ENCODE data around the gene SIM2. TPM values are rescaled to one million over a fixed set of nuclear protein-coding genes. Genes with fewer than 3 reads are reported as not detected.

Gene SIM2
- total and polyA plus RNA-seq, 3 donors from 2014 or later: 0.19 to 0.90 (median 0.71) TPM

DNA sequence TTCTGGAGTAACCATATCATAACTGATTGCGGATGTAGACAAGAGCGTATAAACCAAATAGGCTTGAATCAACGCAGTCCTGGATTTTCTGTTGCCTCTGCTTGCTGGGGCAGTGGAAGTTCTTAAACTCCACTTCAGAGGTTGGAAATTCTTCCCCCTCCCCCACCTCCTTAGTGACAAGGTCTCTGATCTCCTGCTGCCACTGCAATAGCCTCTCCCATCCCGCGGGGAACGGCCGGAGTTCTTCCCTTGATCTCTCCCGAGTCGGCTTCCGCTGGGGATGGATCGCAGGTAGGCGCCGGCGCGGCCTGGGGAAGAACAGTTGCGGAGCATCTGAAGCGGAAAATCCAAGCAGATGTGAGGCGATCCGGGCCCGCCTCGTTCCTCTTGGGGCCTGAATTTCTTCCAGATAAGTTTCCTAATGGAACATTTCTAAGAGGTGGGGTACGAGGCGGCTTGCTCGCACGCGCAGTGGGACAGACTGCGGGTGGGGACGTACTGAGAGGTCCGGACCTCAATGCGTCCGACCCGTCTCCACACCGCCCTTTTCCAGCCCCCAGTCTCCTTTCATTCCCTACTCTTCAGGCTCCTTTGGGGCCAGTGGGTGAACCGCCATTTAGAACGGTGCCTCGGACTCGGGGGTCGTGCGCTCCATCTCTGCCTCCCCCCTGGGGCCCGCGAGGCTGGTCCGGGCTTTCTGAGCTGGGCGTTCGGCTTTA lies 3.1 kb upstream of the SIM2 start:
- H3K27me3 ChIP-seq: no peaks in the 10 kb centered on the region
- no peaks in the 10 kb centered on the region for H3K9me3 ChIP-seq
- no peaks in the 10 kb centered on the region for H3K36me3 ChIP-seq (ENCODE audit: low read depth, missing control alignments)
- no peak overlapping the region for H3K27ac ChIP-seq
- H3K4me3 ChIP-seq: no peak overlapping the region
- intact Hi-C loops (cut with DNase I; ENCODE audit: low total_unique reads): no loop called here
- TF ChIP-seq POLR2A (IDR thresholded peaks at IDR 0.05) (no peak), CTCF (IDR thresholded peaks at IDR 0.05) (no peak)
- peaks cover 10% of the 10 kb centered on the region for H3K4me1 ChIP-seq
- DNase-seq: no peak
- 11 to 14% methylated on average over 26 to 44 of the region's 44 CpGs for WGBS, 2 donors

DNA sequence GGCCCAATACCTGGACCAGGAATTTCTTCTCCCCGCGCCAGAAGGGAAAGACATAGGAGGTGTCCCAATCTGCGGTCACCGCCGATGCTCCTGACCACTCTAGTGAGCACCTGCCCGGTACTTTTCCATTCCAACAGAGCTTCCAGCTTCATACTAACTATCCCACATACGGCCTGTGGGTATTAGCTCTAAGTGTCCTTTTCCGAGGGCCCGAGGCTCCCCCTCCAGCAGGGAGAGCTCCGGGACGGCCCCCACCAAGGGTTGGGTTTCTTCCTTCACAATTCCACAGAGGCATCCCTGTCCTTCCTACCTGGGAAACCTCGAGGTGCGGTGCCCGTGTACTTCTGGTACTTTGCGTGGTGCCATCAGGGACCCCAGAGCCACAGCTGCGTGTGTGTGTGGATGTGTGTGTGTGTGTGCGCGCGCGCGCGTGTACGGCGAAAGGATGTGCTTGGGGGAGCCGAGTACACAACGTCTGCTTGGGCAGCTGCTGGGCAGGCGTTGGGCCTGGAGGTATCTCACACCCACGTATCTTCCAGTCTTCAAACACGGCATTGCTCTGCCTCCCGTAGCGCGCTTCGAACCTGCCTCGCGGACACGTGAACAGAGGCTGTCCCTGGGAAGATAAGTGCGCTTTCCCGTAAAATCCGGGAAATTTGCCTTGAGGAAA lies 2.4 kb upstream of the SIM2 start:
- intact Hi-C loops (cut with DNase I; ENCODE audit: low total_unique reads): no loop called here
- DNase-seq: no peak
- no peak for TF ChIP-seq CTCF (IDR thresholded peaks at IDR 0.05)
- no peak for TF ChIP-seq POLR2A (IDR thresholded peaks at IDR 0.05)
- H3K36me3 ChIP-seq (ENCODE audit: low read depth, missing control alignments): no peaks in the 10 kb centered on the region
- 4 to 5% methylated on average over 17 to 39 of the region's 39 CpGs for WGBS, 2 donors
- H3K4me1 ChIP-seq: peaks cover 10% of the 10 kb centered on the region
- no peak overlapping the region for H3K27ac ChIP-seq
- H3K4me3 ChIP-seq: no peak overlapping the region
- no peaks in the 10 kb centered on the region for H3K9me3 ChIP-seq
- no peaks in the 10 kb centered on the region for H3K27me3 ChIP-seq

DNA sequence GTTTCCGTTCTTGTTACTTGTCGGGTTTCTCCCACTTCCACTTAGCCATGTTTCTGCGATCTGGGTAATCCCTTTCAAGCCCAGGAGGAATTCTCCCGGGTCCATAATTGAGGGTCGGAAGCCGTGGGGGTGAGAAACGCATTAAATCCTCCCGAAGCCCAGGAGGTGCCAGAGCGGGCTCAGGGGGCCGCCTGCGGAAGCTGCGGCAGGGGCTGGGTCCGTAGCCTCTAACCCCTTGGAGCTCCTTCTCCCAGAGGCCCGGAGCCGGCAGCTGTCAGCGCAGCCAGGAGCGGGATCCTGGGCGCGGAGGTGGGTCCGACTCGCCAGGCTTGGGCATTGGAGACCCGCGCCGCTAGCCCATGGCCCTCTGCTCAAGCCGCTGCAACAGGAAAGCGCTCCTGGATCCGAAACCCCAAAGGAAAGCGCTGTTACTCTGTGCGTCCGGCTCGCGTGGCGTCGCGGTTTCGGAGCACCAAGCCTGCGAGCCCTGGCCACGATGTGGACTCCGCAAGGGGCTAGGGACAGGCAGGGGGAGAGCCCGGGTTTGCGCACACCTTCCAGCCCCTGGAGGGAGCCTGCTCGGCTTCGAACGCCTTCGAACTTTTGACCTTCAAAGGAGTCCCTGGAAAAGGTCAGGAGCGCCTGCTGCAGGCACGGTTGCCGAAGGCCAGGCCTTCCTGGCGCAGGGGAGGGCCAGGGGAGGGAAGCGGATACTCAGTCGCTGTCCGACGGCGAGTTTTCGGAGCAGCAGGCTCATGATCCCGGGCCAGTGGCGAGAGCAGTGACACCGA lies 1.7 kb upstream of the SIM2 start:
- no peak for DNase-seq
- Histone ChIP-seq H3K27ac (no peak overlapping the region), H3K4me3 (no peak overlapping the region), H3K36me3 (ENCODE audit: low read depth, missing control alignments) (no peaks in the 10 kb centered on the region), H3K27me3 (no peaks in the 10 kb centered on the region), H3K4me1 (peaks cover 10% of the 10 kb centered on the region), H3K9me3 (no peaks in the 10 kb centered on the region)
- WGBS, 2 donors: 3 to 9% methylated on average over 27 to 29 of the region's 58 CpGs
- TF ChIP-seq POLR2A (IDR thresholded peaks at IDR 0.05) (no peak), CTCF (IDR thresholded peaks at IDR 0.05) (no peak)
- intact Hi-C loops (cut with DNase I; ENCODE audit: low total_unique reads): no loop called here

GRCh38 chr21:36697851-36698384 lies 997 bp upstream of the SIM2 start:
- WGBS, 2 donors: 4 to 7% methylated on average over 11 to 24 of the region's 33 CpGs
- no peak for TF ChIP-seq POLR2A (IDR thresholded peaks at IDR 0.05)
- peak overlapping the region in 1 of 2 donors; percentile 32 for H3K4me3 ChIP-seq
- H3K9me3 ChIP-seq: no peaks in the 10 kb centered on the region
- no peaks in the 10 kb centered on the region for H3K27me3 ChIP-seq
- H3K36me3 ChIP-seq (ENCODE audit: low read depth, missing control alignments): no peaks in the 10 kb centered on the region
- H3K4me1 ChIP-seq: peaks cover 10% of the 10 kb centered on the region
- DNase-seq: no peak
- intact Hi-C loops (cut with DNase I; ENCODE audit: low total_unique reads): no loop called here
- no peak overlapping the region for H3K27ac ChIP-seq

Measured in testis (tissue), 3 donors.